ENCODE data around the gene CES4A. TPM values are rescaled to one million over a fixed set of nuclear protein-coding genes. Genes with fewer than 3 reads are reported as not detected.
A peak's percentile ranks its signal among the peaks of the same experiment; 100 is the strongest.

Gene CES4A
- total and polyA plus RNA-seq, 9 of the 15 experiments (the other 6 are each of a cell fraction or from before 2014, with no cell fraction given) = 0.09 to 0.13 (median 0.11) TPM; not detected in 6

DNA sequence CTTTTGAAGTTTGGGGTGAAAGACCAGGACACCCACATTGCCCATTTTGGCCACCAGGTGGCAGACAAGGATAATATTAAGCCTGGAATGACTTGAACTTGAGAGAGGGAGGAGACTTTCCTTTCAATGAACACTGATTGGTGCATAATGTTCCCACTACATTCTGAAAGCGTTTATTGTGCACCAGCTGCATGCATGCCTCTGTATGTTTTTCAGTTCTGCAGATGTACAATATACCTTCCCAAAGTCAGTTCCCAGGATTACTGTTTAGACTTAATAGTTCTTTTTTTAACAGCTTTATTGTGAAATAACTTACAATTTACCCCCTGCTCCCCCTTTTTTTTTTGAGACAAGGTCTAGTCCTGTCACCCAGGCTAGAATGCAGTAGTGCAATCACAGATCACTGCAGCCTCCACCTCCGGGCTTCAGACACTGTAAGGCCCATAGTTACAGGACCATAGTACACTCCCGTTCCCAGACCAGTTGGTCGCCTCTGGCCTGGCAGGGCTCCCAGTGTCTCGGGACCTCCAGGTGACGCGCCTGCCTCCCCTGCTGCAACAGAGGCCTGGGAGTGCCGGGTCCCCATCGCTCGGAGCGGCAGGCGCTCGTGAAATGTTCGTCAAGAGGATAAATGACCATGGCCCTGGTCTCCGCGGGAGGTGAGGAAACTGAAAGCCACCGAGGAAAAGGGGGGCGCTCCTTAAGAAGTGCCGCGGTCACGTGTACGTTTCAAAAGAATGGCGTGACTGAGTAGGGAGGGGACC lies 40.9 kb upstream of the CES4A start (continued):
- TF ChIP-seq REST (IDR thresholded peaks at IDR 0.05; ENCODE audit: borderline replicate concordance) (peak; percentile 63; the same call in 1 of the 2 replicates), REST (CRISPR knock-in tag; IDR thresholded peaks at IDR 0.05; ENCODE audit: low read depth) (no peak), JUN (IDR thresholded peaks at IDR 0.05; ENCODE audit: borderline replicate concordance, low read depth, low read length) (no peak), JUN (CRISPR knock-in tag; IDR thresholded peaks at IDR 0.05; ENCODE audit: borderline replicate concordance) (0 out of 2 replicates have a peak, but pooled peaks have one; percentile 29), PRDM10 (IDR thresholded peaks at IDR 0.05; ENCODE audit: partially characterized antibody) (peak; percentile 55), POLR2H (tag; IDR thresholded peaks at IDR 0.05; ENCODE audit: low read depth) (no peak), CCNT2 (IDR thresholded peaks at IDR 0.05; ENCODE audit: borderline replicate concordance, extremely low read depth, insufficient read length, low read depth, low read length) (no peak), JUND (IDR thresholded peaks at IDR 0.05; ENCODE audit: borderline replicate concordance, low read depth, low read length) (peak; percentile 53; the same call in 1 of the 2 replicates), JUND (tag; IDR thresholded peaks at IDR 0.05; ENCODE audit: borderline replicate concordance, low read depth, low read length) (no peak; the same call in 2 of the 3 replicates), RFX7 (CRISPR knock-in tag; IDR thresholded peaks at IDR 0.05) (no peak), EP400 (IDR thresholded peaks at IDR 0.05) (no peak)
- TF ChIP-seq, protein P1, sequence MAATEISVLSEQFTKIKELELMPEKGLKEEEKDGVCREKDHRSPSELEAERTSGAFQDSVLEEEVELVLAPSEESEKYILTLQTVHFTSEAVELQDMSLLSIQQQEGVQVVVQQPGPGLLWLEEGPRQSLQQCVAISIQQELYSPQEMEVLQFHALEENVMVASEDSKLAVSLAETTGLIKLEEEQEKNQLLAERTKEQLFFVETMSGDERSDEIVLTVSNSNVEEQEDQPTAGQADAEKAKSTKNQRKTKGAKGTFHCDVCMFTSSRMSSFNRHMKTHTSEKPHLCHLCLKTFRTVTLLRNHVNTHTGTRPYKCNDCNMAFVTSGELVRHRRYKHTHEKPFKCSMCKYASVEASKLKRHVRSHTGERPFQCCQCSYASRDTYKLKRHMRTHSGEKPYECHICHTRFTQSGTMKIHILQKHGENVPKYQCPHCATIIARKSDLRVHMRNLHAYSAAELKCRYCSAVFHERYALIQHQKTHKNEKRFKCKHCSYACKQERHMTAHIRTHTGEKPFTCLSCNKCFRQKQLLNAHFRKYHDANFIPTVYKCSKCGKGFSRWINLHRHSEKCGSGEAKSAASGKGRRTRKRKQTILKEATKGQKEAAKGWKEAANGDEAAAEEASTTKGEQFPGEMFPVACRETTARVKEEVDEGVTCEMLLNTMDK (IDR thresholded peaks at IDR 0.05; ENCODE audit: borderline replicate concordance, insufficient read depth, low read depth, low read length, poor library complexity, severe bottlenecking) = peak; percentile 39

All from K562 (cell line).